Adrenal gland (tissue), 12 donors: ENCODE data around the gene TRMT2A. TPM values are rescaled to one million over a fixed set of nuclear protein-coding genes. Genes with fewer than 3 reads are reported as not detected.

Experiments
- DNase-seq, 7 donors: peaks; one replicate each; pipeline ENCODE4 v3.0.0-alpha.2; 2019 to 2020
- H3K27ac ChIP-seq, 5 donors: fragments of 200-600 bp; sonication (generic) in 4 of 5; 1 replicate in 3 of 5; 2 replicates in 2 of 5; pipeline versions ENCODE4 v1.5.1 to v1.8.0; 2016 to 2020; ENCODE audit warnings: mild to moderate bottlenecking in 1 of 5
- H3K27me3 ChIP-seq: fragments of 200-600 bp; 2 replicates; pipeline ENCODE4 v1.8.0; 2021
- H3K36me3 ChIP-seq, 2 donors: fragments of 200-600 bp; replicated peaks in 1 of 2; 1 replicate in 1 of 2; 2 replicates in 1 of 2; pipeline versions ENCODE4 v1.5.1 to v1.8.0; 2018 to 2022
- H3K4me1 ChIP-seq, 2 donors: fragments of 200-600 bp; replicated peaks in 1 of 2; 1 replicate in 1 of 2; 2 replicates in 1 of 2; pipeline versions ENCODE4 v1.5.1 to v1.8.0; 2018 to 2021
- H3K4me3 ChIP-seq, 4 donors: fragments of 200-600 bp; sonication (generic) in 3 of 4; one replicate each; pipeline ENCODE4 v1.5.1; 2016 to 2018
- H3K9me3 ChIP-seq, 3 donors: fragments of 200-600 bp; sonication (generic) in 1 of 3; replicated peaks in 1 of 3; 1 replicate in 2 of 3; 2 replicates in 1 of 3; pipeline versions ENCODE4 v1.5.1 to v1.8.0; 2016 to 2021
- POLR2A ChIP-seq, 2 donors: fragments of 450-650 bp; IDR thresholded peaks; one replicate each; pipeline ENCODE4 v1.6.1; 2017; ENCODE audit warnings: antibody characterized with exemption in 2 of 2, mild to moderate bottlenecking in 2 of 2, moderate library complexity in 1 of 2
- WGBS, 4 donors: extraction: QIAGEN DNeasy Blood & Tissue Kit in 2 of 4; methylation state at CpG; one replicate each; pipeline versions ENCODE4 v1.1.5 to v1.1.7; 2013 to 2017; 5-methylcytosine and 5-hydroxymethylcytosine counted together
- intact Hi-C, 2 donors: fragments of 100-400 bp; cut with DNase I; formaldehyde crosslinking; loops; one replicate each; pipeline versions ENCODE4 v1.14.1 to v1.15.0; 2022 to 2023
- polyA plus RNA-seq, 3 donors: library from polyadenylated mRNA; stranded (reverse); fragments of 200-250 nt in 2 of 3; fragments of 350-450 nt in 1 of 3; fragmentation: Illumina TruSeq in 1 of 3; extraction: RNeasy Lipid Tissue Mini Kit (QIAGEN cat#74804) in 1 of 3; gene quantifications; one replicate each; pipeline ENCODE4 v1.2.3, GENCODE V29; 2013 to 2014
- total RNA-seq, 9 donors: library from RNA; depleted of rRNA in 4 of 9; stranded (reverse); fragments of >200 nt in 4 of 9; fragments of 120-200 nt in 1 of 9; fragmentation: NEBNext Ultra II Directional in 1 of 9; extraction: Animal tissue kit (Norgen Biotek cat#: 25700) in 1 of 9; gene quantifications; one replicate each; pipeline versions ENCODE4 v1.1.0 to v1.2.4, GENCODE V29; 2013 to 2023
- TF ChIP-seq, protein P1 (sequence below), 6 experiments: fragments of 450-650 bp in 4 of 6; fragments of 200-600 bp in 2 of 6; sonication (generic) in 1 of 6; IDR thresholded peaks; 1 replicate in 5 of 6; 2 replicates in 1 of 6; pipeline versions ENCODE4 v1.5.1 to v1.8.0; 2016 to 2021; ENCODE audit warnings: antibody characterized with exemption in 6 of 6, mild to moderate bottlenecking in 2 of 6, moderate library complexity in 1 of 6
- donor health status: healthy with polysubstance abuse.
- donor health status: Bipolar disorder and iron deficiency.
- donor health status: DM: yes; HTN: yes; CAD: no.
- donor health status: DM: no; HTN: no; CAD: no.
- donor health status: DM: no; HTN: no; CAD: no.
- donor health status: DM: yes; HTN: yes; CAD: no.

Gene TRMT2A
- total and polyA plus RNA-seq, 12 donors, result 22.4 to 283 (median 66.8) TPM

DNA sequence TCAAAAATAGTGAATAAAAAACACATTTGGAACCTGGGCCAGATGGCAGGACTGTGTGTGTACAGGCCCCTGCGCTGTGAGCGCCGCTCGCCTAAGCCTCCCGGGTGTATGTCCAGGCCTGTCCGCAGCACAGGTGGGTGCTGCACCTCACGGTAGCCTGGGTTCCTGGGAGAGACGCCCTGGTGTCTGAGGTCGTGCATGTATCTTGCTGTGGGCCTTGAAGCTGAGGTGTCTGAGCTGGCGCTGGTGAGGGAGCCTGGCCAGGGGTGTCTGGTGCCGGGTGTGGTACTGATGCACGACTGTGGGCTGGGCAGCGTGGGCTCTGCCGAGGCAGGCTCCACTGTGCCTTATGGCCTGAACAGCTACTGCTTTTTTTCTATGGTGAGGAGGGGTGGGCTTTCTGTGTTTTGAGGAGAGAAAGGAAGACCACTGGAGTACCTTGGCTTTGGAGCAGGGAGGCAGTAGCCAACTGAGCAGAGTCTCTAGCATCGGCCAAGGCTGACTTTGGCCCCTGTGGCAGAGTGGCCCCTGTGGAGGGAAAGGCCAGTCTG lies 10.4 kb upstream of the TRMT2A start:
- intact Hi-C loops, result no loop called here
- 86 to 98% (median 88%) methylated on average over 9 to 15 of the region's 15 CpGs for WGBS, 4 donors
- Histone ChIP-seq H3K36me3 (peaks cover 0 to 16% of the 10 kb centered on the region in 2 donors), H3K4me1 (peaks cover 14 to 20% of the 10 kb centered on the region in 2 donors), H3K4me3 (no peak overlapping the region), H3K27ac (no peak overlapping the region), H3K9me3 (no peaks in the 10 kb centered on the region), H3K27me3 (no peaks in the 10 kb centered on the region)
- TF ChIP-seq POLR2A (IDR thresholded peaks at IDR 0.05), result no peak
- TF ChIP-seq, protein P1, sequence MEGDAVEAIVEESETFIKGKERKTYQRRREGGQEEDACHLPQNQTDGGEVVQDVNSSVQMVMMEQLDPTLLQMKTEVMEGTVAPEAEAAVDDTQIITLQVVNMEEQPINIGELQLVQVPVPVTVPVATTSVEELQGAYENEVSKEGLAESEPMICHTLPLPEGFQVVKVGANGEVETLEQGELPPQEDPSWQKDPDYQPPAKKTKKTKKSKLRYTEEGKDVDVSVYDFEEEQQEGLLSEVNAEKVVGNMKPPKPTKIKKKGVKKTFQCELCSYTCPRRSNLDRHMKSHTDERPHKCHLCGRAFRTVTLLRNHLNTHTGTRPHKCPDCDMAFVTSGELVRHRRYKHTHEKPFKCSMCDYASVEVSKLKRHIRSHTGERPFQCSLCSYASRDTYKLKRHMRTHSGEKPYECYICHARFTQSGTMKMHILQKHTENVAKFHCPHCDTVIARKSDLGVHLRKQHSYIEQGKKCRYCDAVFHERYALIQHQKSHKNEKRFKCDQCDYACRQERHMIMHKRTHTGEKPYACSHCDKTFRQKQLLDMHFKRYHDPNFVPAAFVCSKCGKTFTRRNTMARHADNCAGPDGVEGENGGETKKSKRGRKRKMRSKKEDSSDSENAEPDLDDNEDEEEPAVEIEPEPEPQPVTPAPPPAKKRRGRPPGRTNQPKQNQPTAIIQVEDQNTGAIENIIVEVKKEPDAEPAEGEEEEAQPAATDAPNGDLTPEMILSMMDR (IDR thresholded peaks at IDR 0.05), result no peak
- no peak for DNase-seq

DNA sequence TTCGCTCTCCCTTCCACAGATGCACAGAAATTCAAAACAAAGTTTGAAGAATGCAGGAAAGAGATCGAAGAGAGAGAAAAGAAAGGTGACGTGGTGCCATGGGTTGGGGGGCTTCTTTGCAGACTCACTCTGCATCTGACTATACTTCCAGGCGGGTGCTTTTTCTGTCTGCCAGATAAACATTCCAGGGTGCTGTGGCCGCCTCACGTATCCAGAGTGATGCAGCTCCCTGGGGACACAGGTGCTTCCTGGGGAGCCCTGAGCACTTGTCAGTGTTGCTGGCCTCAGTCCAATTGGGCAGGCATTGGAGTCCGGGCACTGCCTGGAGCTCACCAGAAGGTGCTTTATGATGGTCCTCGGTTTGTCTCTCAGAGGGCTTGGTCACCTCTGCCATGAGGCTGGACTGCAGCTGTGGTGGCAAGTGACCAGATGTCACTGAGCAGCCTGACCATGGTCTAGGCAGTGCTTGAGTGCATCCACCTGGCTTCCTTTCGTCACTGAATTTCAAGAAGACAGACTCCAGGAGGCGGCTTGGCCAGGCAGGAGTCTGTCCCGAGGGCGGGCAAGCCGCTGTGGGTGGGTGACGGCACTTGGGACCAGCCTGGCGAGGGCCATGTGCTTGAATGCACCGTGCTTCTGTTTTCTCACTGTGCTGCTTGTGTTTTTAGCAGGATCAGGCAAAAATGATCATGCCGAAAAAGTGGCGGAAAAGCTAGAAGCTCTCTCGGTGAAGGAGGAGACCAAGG lies 9.4 kb upstream of the TRMT2A start:
- Histone ChIP-seq H3K4me1 (peaks cover 12 to 19% of the 10 kb centered on the region in 2 donors), H3K9me3 (no peaks in the 10 kb centered on the region), H3K36me3 (peaks cover 0 to 21% of the 10 kb centered on the region in 2 donors), H3K27me3 (no peaks in the 10 kb centered on the region), H3K27ac (peak overlapping the region in 2 of 5 donors; percentile 73 to 80), H3K4me3 (no peak overlapping the region)
- intact Hi-C loops, result no loop called here
- DNase-seq, result peak in 1 of 7 donors; percentile 38
- TF ChIP-seq POLR2A (IDR thresholded peaks at IDR 0.05), result no peak
- TF ChIP-seq, protein P1 (IDR thresholded peaks at IDR 0.05), result no peak
- WGBS, 4 donors, result 80 to 90% (median 84%) methylated on average over 17 to 19 of the region's 19 CpGs

DNA sequence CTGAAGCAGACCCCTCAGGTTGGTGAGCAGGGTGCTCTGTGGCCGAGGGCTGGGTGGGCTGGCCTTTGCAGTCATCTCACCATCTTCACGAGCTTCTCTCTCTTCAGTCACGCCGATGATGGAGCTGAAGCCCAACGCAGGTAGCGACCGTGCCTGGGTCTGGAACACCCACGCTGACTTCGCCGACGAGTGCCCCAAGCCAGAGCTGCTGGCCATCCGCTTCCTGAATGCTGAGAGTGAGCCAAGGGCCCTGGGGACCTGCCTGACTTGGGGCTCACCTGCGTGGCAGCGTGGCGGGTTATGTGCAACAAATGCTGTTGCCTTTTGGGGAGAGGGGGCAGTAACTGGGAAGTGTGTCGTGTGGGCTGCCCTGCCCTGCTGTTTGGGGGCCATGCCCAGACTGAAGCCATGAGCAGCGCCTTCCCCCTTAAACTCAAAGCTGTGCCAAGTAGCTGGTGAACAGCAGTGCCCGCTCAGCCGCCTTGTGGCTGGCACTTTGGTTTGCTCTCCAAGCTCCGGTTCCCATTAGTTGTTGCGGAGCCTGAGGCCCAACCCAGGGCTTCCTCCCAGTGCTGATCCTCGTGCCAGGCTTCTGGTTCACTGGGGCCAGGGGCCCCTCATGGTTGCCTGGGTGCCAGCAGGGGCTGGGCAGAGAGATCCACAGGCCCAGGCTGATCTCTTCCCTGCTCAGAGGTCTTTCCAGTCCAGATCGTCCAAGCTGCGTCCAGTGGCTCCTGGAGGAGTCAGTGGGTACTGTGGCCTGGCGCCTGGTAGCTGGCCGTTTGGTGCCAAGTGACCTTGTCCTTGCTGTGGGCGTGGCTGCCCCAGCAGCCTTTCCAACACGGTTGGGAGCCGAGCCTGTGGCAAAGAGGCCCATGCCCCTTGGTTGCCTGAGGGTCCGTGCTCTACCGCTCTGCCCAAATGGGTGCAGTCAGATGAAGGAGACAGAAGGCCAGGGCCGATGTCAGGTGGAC lies 8.5 kb upstream of the TRMT2A start:
- Histone ChIP-seq H3K4me3 (no peak overlapping the region), H3K27ac (peak overlapping the region in 4 of 5 donors; percentile 39 to 80 (median 72)), H3K27me3 (no peaks in the 10 kb centered on the region), H3K9me3 (no peaks in the 10 kb centered on the region), H3K36me3 (peaks cover 0 to 27% of the 10 kb centered on the region in 2 donors), H3K4me1 (peaks cover 12 to 14% of the 10 kb centered on the region in 2 donors)
- intact Hi-C loops, result no loop called here
- peak; percentile 69 to 91 (median 84) for DNase-seq
- peak in 1 of 2 donors; percentile 61 for TF ChIP-seq POLR2A (IDR thresholded peaks at IDR 0.05)
- TF ChIP-seq, protein P1 (IDR thresholded peaks at IDR 0.05), result peak in 4 of 6 experiments; percentile 38 to 46 (median 42)
- WGBS, 4 donors, result 68 to 89% (median 78%) methylated on average over 8 to 32 of the region's 32 CpGs
